ENCODE measurements around the gene DNAJB9.

DNA sequence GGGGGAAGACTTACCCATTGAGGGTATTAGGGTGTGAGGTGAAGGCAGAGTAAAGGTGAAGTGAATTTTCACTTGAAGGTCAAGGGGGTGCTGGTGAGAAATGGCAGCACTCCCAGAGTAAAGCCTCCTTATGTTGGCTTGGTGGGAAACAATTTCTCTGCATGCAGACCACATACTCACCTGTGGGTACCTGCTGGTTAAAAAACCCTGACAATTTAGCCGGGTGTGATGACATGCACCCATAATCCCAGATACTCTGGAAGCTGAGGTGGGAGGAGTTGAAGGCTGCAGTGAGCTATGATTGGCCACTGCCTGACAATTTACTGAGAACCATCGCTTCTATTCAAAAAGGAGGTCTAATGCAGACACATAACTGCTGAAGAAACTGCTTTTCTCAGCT, 5.5 kb downstream of the DNAJB9 start:
- TF ChIP-seq MBD2 (IDR thresholded peaks at IDR 0.05; ENCODE audit: borderline replicate concordance, low read depth): no peak
- TF ChIP-seq ZNF699 (CRISPR knock-in tag; IDR thresholded peaks at IDR 0.05; ENCODE audit: insufficient replicate concordance): no peak
- TF ChIP-seq SAFB (IDR thresholded peaks at IDR 0.05; ENCODE audit: borderline replicate concordance, low read depth, low read length): no peak
- TF ChIP-seq WHSC1 (IDR thresholded peaks at IDR 0.05; ENCODE audit: low read length): no peak

Measured in K562 (cell line).